Activated CD8-positive, alpha-beta memory T cell treated with anti-CD3 and anti-CD28 coated beads, Interleukin-2, amount 50 U/mL, for 4 hours (primary cell): Measurements from ENCODE around the gene PDCD10.

Source experiments
- DNase-seq: peaks from one replicate; pipeline ENCODE4 v3.0.0-alpha.2; 2020

PDCD10 gene

GRCh38 chr3:167733961-167734497, 663 bp downstream of the PDCD10 start:
- no peak for DNase-seq

- DNase-seq, result no peak
Observed at GRCh38 chr3:167732313-167733065, 2.2 kb downstream of the PDCD10 start.

GRCh38 chr3:167731393-167731792, 3.3 kb downstream of the PDCD10 start:
- DNase-seq, result no peak

- DNase-seq, result no peak
Observed at GRCh38 chr3:167729591-167729990, 5.1 kb downstream of the PDCD10 start.

- DNase-seq, result no peak
Observed at GRCh38 chr3:167728632-167729323, 5.9 kb downstream of the PDCD10 start.

DNA sequence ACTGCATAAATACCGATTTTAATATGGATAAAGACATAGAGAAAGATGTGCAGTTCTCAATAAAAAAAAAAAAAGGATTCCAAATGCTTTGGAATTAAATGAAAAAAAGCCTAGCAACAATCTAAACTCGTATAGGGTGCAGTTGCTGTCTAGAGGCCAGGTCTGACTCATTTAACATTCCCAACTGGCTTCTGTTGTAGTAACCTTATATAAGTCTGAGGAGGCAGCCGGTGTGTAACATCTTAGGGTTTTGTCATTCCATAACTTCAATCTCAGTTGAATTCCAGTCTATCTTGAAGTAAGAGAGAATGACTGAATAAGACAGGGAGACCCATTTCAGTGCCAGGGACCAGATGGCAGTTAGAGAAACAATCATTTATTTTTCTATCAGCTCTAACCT, 6.5 kb downstream of the PDCD10 start:
- no peak for DNase-seq

- no peak for DNase-seq
Observed at GRCh38 chr3:167723872-167724271, 10.8 kb downstream of the PDCD10 start.

- DNase-seq, result no peak
Observed at GRCh38 chr3:167723025-167723512, 11.6 kb downstream of the PDCD10 start.

DNA sequence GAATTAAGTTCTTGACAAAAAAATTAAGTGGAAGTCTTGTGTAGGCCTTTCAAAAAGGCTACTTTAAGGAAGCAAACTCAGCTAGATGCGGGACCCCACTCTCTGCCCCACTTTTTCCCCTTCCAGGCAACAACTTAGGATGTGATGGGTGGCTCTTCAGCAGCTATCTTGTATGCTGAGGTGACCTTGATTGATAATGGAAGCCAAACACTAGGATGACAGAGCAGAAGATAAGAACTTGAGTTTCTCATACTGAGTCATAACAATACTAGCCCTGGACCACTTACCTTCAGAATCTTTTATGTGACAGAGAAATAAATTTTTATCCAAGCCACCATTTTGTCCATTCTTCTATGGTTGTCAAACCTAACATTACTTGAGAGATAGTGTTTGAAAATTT, 16.1 kb downstream of the PDCD10 start:
- DNase-seq, result no peak

- DNase-seq, result no peak
Observed at GRCh38 chr3:167716920-167717319, 17.8 kb downstream of the PDCD10 start.

DNA sequence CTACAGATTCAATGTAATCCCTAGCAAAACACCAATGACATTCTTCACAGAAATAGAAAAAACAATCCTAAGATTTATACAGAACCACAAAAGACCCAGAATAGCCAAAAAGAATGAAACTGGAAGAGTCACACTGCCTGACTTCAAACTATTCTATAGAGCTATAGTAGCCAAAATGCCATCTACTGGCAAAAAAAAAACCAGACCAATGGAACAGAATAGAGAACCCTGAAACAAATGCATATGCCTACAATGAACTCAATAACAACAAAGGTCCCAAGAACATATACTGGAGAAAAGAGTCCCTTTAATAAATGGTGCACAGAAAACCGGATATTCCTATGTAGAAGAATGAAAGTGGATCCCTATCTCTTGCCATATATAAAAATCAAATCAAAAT, 19.8 kb downstream of the PDCD10 start:
- DNase-seq, result no peak

DNA sequence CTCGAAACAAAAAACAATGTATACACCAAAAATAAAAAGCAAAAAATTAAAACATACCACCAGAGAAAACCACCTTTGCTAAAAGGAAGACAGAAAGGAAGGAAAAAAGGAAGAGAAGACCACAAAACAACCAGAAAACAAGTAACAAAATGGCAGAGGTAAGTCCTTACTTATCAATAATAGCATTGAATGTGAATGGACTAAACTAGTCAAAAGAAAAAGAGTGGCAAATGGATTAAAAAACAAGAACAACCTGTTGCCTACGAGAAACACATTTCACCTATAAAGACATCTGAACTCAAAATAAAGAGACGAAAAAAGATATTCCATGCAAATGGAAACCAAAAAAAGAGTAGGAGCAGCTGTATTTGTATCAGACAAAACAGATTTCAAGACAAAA, 22.2 kb downstream of the PDCD10 start:
- no peak for DNase-seq

DNA sequence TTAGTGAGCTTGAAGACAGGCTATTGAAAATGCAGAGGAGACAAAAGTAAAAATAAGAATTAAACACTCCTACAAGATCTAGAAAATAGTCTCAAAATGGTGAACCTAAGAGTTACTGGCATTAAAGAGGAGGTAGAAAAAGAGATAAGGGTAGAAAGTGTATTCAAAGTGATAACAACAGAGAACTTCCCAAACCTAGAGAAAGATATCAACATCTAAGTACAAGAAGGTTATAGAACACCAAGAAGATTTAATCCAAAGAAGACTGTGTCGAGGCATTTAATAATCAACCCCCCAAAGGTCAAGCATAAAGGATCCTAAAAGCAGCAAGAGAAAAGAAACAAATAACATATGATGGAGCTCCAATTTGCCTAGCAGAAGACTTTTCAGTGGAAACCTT, 23.3 kb downstream of the PDCD10 start:
- no peak for DNase-seq

DNA sequence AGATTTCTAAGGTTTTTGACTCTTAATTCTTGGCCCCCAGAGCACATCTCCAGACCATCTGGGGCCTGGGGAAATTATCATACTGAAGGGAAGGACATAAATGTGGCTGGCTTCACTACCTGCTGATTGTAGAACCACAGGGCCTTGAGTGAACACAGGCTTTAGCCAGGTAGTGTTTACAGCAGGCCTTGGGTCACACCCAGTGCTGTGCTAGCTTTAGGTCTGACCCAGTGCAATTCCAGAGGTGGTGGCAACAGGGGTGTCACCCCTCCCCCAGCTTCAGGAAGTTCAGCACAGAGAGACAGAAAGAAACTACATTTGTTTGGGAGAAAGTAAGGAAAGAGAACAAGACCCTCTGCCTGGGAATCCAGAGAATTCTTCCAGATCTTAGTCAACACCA, 24.1 kb downstream of the PDCD10 start:
- DNase-seq, result no peak

- no peak for DNase-seq
Observed at GRCh38 chr3:167709690-167710089, 25.0 kb downstream of the PDCD10 start.

DNA sequence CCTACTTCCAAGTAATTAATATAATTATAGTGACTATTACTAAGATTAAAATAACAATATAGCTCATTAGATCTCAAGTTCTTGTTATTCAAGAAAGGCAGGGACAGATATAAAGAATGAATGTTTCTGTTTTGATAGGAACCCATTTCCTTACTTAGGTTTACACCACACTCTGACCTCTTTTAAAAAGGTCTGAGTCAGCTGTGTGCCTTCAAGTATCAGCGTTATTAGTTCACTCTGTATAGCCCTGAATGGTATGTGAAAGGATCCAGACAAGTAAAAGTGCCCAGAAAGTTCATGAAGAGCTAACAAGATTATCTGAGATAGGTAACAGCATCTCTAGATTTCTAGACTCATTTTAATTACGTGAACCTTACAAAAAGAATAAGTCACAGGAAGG, 28.9 kb downstream of the PDCD10 start:
- no peak for DNase-seq

DNA sequence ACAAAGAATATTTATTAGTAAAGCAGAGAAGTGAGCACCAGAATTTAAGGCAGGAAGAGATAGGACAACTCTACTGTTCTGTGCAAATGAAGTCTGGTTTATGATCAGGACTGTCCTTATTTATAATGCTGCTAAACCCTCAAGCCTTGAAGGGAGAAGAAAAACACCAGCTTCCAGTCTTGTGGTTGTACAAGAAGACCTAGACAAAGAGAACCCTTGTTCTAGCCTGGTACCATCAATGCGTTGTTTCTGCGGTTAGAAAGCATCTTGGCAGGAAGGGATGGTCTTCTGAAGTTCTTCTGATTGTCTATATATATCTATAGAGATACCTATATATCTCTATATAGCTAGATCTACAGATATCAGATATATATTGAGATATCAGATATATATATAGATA, 33.8 kb downstream of the PDCD10 start:
- DNase-seq, result no peak

DNA sequence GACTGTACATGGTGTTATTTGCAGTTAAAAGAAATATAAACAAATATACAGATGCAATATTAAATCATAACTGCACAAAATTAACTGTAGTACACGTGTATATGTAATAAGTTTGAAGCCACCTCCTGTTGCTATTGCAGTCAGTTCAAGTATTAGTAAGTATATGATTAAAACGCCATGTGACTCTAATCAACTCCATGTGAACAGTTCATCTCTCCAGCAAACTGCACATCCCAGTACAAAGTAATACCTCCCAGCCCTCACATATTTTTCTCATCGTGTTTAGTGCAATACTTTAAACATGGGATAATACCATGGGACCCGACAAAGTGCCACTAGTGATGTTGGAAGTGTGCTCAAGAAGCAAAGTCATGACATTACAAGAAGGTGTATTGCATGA, 34.6 kb downstream of the PDCD10 start:
- DNase-seq, result no peak

DNA sequence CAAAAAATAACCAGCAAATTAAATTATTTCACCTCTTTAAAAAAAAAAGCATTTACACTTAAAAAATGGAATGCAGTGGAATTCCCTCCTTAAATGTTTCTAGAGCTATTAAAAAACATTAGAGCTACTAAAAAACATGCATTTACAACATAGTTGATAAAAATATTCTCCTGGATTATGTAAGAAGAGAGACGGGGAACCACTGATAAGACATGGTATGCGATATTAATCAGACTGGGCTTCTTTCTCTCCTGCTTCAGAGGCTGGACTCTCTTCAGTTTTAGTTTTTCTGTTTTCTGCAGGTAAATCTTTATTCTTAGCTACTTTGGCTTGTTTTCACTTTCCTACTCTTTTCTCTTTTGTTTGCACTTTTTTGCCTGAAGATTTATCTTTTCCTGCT, 40.6 kb downstream of the PDCD10 start:
- no peak for DNase-seq

DNA sequence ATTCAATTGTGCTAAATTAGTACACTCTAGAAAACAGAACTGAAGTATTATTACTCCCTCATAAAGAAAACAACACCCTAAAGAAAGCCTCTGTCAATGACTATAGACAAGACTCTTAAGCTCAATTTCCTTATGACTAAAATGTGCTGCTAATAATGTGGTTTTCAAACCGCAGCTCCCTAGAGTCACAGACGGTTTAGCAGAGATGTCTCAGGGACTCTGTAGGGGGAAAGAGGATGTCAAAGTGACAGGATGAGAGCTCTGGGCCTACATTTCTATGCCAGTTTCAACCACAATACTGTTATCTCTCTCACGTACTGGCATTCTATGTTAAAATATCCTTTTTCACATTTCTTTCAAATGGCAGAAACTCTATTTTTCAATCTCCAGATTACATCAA, 43.3 kb downstream of the PDCD10 start:
- no peak for DNase-seq

- peak; percentile 35 for DNase-seq
Observed at GRCh38 chr3:167684388-167684993, 50.2 kb downstream of the PDCD10 start.

DNA sequence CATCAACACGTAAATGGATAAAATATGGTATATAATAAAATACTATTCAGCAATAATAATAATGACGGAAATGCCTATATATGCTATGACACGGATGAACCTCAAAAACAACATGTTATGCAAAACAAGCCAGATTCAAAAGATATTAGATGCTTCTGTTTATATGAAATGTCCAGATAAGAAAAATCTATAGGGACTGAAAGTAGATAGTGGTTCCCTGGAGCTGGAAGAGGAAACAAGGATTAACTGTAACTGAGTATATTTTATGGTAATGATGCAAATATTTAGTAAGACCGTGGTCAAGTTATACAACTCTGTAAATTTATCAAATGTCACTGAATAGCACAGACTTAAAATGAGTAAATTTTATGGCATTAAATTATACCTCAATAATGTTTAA, 55.2 kb downstream of the PDCD10 start:
- no peak for DNase-seq

DNA sequence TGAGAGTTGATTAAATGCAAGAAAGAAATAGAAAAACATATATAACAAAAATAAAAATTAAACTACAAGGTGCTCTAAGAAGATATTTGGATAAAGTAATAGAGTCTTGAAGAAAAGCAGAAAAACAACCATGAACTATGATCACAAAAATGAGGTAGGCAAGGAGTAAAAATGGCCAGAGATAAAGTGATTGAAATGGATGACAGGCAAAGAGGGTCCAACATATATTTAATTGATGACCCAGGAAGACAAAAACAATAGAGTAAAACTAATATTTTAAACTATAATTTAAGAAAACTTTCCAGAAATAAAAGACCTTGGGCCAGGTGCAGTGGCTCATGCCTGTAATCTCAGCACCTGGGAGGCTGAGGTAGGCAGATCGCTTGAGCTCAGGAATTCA, 58.8 kb downstream of the PDCD10 start:
- DNase-seq, result no peak

DNA sequence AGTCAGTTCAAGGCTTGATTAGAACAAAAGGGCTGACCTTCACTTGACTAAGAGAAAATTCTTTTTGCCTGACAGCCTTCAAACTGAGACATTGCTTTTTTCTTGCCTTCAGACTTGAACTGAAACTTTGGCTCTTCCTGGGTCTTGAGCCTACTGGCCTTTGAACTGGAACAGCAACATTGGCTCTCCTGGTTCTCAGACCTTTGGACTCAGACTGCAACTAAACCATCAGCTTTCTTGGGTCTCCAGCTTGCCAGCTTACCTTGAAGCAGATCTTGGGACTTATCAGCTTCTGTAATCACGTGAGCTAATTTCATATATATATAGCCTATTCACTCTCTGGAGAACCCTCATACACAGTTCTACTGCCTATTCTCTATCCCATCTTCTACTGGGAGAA, 61.5 kb downstream of the PDCD10 start:
- no peak for DNase-seq
